HCT116 (cell line): ENCODE data around the gene LTV1. TPM values are rescaled to one million over a fixed set of nuclear protein-coding genes. Genes with fewer than 3 reads are reported as not detected.

Experiments
- ATAC-seq: fragments of 200-7000 bp; cut with Tn5 transposase; 2 replicates; pipeline ENCODE4 v1.9.1; 2020; ENCODE audit warnings: mild to moderate bottlenecking, moderate library complexity
- BruUV-seq: library from RNA; stranded (reverse); fragments of 400-500 nt; replicated peaks from 2 replicates; lab custom pipeline; 2021; lab: Mats Ljungman, UMichigan
- CTCF ChIA-PET: fragments of 300-600 bp; sonication (Branson Sonifier 250); formaldehyde crosslinking; loops from one replicate; lab custom pipeline; 2021; ENCODE audit warnings: antibody characterized with exemption; lab: Charles Lee
- POLR2A ChIA-PET: fragments of 300-600, 350-600 bp; sonication (Branson Sonifier 250); formaldehyde crosslinking; loops from one replicate; lab custom pipeline; 2021; ENCODE audit warnings: antibody characterized with exemption; lab: Charles Lee
- RAD21 ChIA-PET, 2 experiments: fragments of 300-600 bp; sonication (Branson Sonifier 250); formaldehyde crosslinking; loops; one replicate each; lab custom pipeline; 2023; ENCODE audit warnings: low total read pairs in 2 of 2; ENCODE audit not compliant: uncharacterized antibody in 2 of 2, unreplicated experiment in 2 of 2, low non-redundant PET in 1 of 2; lab: Charles Lee
- DNase-seq: peaks from one replicate; pipeline ENCODE4 v3.0.0-alpha.2; 2010; ENCODE audit warnings: low read depth, low spot score
- H2AFZ ChIP-seq: fragments of 200-600 bp; shearing (Covaris generic), sonication (generic); 2 replicates; pipeline ENCODE4 v1.6.1; 2017; ENCODE audit warnings: low read depth, mixed run types, mixed read lengths, antibody characterized with exemption, low read length; ENCODE audit not compliant: poor library complexity, severe bottlenecking
- H3K27ac ChIP-seq: 2 replicates; pipeline ENCODE4 v1.5.1; 2012; ENCODE audit warnings: low read depth, low read length
- H3K27me3 ChIP-seq: fragments of 200-600 bp; sonication (generic); 2 replicates; pipeline ENCODE4 v1.6.1; 2016; ENCODE audit warnings: mixed run types, low read length, mixed read lengths; ENCODE audit not compliant: insufficient read depth
- H3K36me3 ChIP-seq, 2 experiments: fragments of 200-500 bp in 1 of 2; fragments of 200-600 bp in 1 of 2; sonication (Bioruptor generic) in 1 of 2; sonication (generic) in 1 of 2; 2 replicates each; pipeline versions ENCODE4 v1.5.1 to v1.6.1; 2014 to 2016; ENCODE audit warnings: low read length in 2 of 2, inconsistent platforms in 1 of 2, mixed read lengths in 1 of 2, mixed run types in 1 of 2; ENCODE audit not compliant: insufficient read depth in 2 of 2, control insufficient read depth in 1 of 2
- H3K4me1 ChIP-seq, 2 experiments: fragments of 200-600 bp in 1 of 2; sonication (generic) in 1 of 2; 2 replicates each; pipeline versions ENCODE4 v1.5.1 to v1.6.1; 2012 to 2017; ENCODE audit warnings: low read length in 2 of 2, inconsistent platforms in 1 of 2, mild to moderate bottlenecking in 1 of 2, mixed read lengths in 1 of 2, mixed run types in 1 of 2, moderate library complexity in 1 of 2; ENCODE audit not compliant: insufficient read depth in 2 of 2, control insufficient read depth in 1 of 2
- H3K4me2 ChIP-seq: fragments of 200-600 bp; sonication (generic); 2 replicates; pipeline ENCODE4 v1.6.1; 2017; ENCODE audit warnings: mixed run types, low read length, mixed read lengths
- H3K4me3 ChIP-seq, 2 experiments: fragments of 200-600 bp in 1 of 2; sonication (generic) in 1 of 2; replicated peaks in 1 of 2; 2 replicates each; pipeline ENCODE4 v1.5.1; 2011 to 2016; ENCODE audit warnings: low read length in 2 of 2, control low read depth in 1 of 2, low read depth in 1 of 2, mild to moderate bottlenecking in 1 of 2, mixed read lengths in 1 of 2, mixed run types in 1 of 2
- H3K79me2 ChIP-seq: fragments of 200-600 bp; sonication (generic); 2 replicates; pipeline ENCODE4 v1.6.1; 2017; ENCODE audit warnings: mild to moderate bottlenecking, mixed run types, low read length, moderate library complexity, mixed read lengths; ENCODE audit not compliant: insufficient read depth
- H3K9ac ChIP-seq: fragments of 200-600 bp; sonication (generic); 2 replicates; pipeline ENCODE4 v1.6.1; 2016; ENCODE audit warnings: low read length, mixed read lengths
- H3K9me2 ChIP-seq: fragments of 200-600 bp; sonication (generic), shearing (Covaris generic); 2 replicates; pipeline ENCODE4 v1.6.1; 2017; ENCODE audit warnings: mixed run types, mild to moderate bottlenecking, moderate library complexity; ENCODE audit not compliant: insufficient read depth
- H3K9me3 ChIP-seq, 2 experiments: fragments of 200-500 bp in 1 of 2; fragments of 200-600 bp in 1 of 2; sonication (Bioruptor generic) in 1 of 2; sonication (generic) in 1 of 2; 2 replicates each; pipeline ENCODE4 v1.6.1; 2014 to 2017; ENCODE audit warnings: low read length in 2 of 2, mixed read lengths in 2 of 2, inconsistent platforms in 1 of 2, low read depth in 1 of 2, mild to moderate bottlenecking in 1 of 2, mixed run types in 1 of 2, moderate library complexity in 1 of 2; ENCODE audit not compliant: control insufficient read depth in 1 of 2, insufficient read depth in 1 of 2
- H4K20me1 ChIP-seq: fragments of 200-600 bp; sonication (generic), shearing (Covaris generic); 2 replicates; pipeline ENCODE4 v1.6.1; 2017; ENCODE audit warnings: mixed run types, mild to moderate bottlenecking, moderate library complexity; ENCODE audit not compliant: insufficient read depth
- ATF3 ChIP-seq: IDR thresholded peaks from 2 replicates; pipeline ENCODE4 v1.6.1; 2012
- CEBPB ChIP-seq: IDR thresholded peaks from 2 replicates; pipeline ENCODE4 v1.6.1; 2012; ENCODE audit warnings: low read depth
- CTCF ChIP-seq, 3 experiments: fragments of 200-600 bp in 1 of 3; sonication (generic) in 1 of 3; IDR thresholded peaks in 2 of 3; conservative IDR thresholded peaks in 1 of 3; 2 replicates each; pipeline ENCODE4 v1.5.1; 2012 to 2017; ENCODE audit warnings: low read depth in 2 of 3, low read length in 2 of 3, antibody characterized with exemption in 1 of 3, borderline replicate concordance in 1 of 3, control low read depth in 1 of 3, mild to moderate bottlenecking in 1 of 3, mixed read lengths in 1 of 3, mixed run types in 1 of 3, moderate library complexity in 1 of 3; ENCODE audit not compliant: insufficient read depth in 1 of 3
- EGR1 ChIP-seq: IDR thresholded peaks from 2 replicates; pipeline ENCODE4 v1.6.1; 2012; ENCODE audit warnings: low read depth
- EZH2phosphoT487 ChIP-seq: fragments of 200-600 bp; IDR thresholded peaks from 2 replicates; pipeline ENCODE4 v1.6.1; 2018; ENCODE audit warnings: antibody characterized with exemption, borderline replicate concordance
- POLR2A ChIP-seq: IDR thresholded peaks from 2 replicates; pipeline ENCODE4 v1.7.0; 2011; ENCODE audit warnings: borderline replicate concordance; ENCODE audit not compliant: insufficient read depth, insufficient read length; ENCODE audit errors: extremely low read depth
- POLR2AphosphoS5 ChIP-seq: IDR thresholded peaks from 2 replicates; pipeline ENCODE4 v1.6.1; 2011; ENCODE audit warnings: mild to moderate bottlenecking, low read depth, low read length, moderate library complexity
- SP1 ChIP-seq: IDR thresholded peaks from 2 replicates; pipeline ENCODE4 v1.6.1; 2012; ENCODE audit warnings: low read depth
- SRF ChIP-seq: IDR thresholded peaks from 2 replicates; pipeline ENCODE4 v1.6.1; 2012; ENCODE audit warnings: low read depth
- ZNF274 ChIP-seq: fragments of 200-500 bp; sonication (Bioruptor generic); IDR thresholded peaks from 2 replicates; pipeline ENCODE4 v1.6.1; 2014; ENCODE audit warnings: mild to moderate bottlenecking, low read depth, low read length, inconsistent platforms
- intact Hi-C: fragments of 100-400 bp; cut with micrococcal nuclease; formaldehyde crosslinking; loops from 2 replicates; pipeline ENCODE4 v1.10.0; 2022
- total RNA-seq: library from RNA; stranded (reverse); gene quantifications from one replicate; pipeline ENCODE4 v1.2.1, GENCODE V29; 2021; ENCODE audit not compliant: unreplicated experiment
- TF ChIP-seq, protein P1 (sequence below): IDR thresholded peaks from 2 replicates; pipeline ENCODE4 v1.6.1; 2011; ENCODE audit warnings: mild to moderate bottlenecking, low read length, moderate library complexity; ENCODE audit not compliant: insufficient replicate concordance; ENCODE audit errors: extremely low read depth
- TF ChIP-seq, protein P2 (sequence below): IDR thresholded peaks from 2 replicates; pipeline ENCODE4 v1.6.1; 2012

The LTV1 gene
- total RNA-seq, 1 experiment from 2014 or later = 40.3 TPM

GRCh38 chr6:143878272-143878760, 35.2 kb downstream of the LTV1 start:
- no peak overlapping the region for H3K9ac ChIP-seq

DNA sequence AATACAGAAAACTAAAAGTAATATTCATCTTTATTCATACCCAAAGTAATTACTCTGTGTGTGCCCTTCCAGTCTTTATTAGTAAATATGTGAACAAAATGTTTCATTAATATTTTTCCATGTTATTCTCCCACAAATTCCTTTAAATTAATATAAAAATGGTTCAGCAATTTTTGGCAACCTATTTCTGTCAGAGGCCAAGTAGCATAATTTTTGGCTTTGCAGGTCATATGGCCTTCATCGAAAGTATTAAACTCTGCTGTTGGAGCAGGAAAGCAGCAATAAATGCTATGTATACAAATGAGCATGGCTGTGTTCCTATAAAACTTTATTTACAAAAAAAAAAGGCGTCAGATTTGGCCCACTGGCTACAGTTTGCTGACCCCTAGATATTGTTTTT, 37.3 kb downstream of the LTV1 start:
- ChIA-PET POLR2A (no interaction called here), RAD21 (no interaction called here), CTCF (no interaction called here)
- intact Hi-C loops = no loop called here
- H3K9me3 ChIP-seq = no peaks in the 10 kb centered on the region
- ATAC-seq (no peak), DNase-seq (no peak)
- H3K9me2 ChIP-seq = no peaks in the 10 kb centered on the region
- no peak overlapping the region for H3K4me3 ChIP-seq
- no TSS peak for BruUV-seq
- H3K4me1 ChIP-seq = no peaks in the 10 kb centered on the region
- no peaks in the 10 kb centered on the region for H3K36me3 ChIP-seq
- H2AFZ ChIP-seq = no peak overlapping the region
- H3K9ac ChIP-seq = no peak overlapping the region
- H3K27me3 ChIP-seq = no peaks in the 10 kb centered on the region
- H3K79me2 ChIP-seq = no peaks in the 10 kb centered on the region
- H3K4me2 ChIP-seq = no peak overlapping the region
- H3K27ac ChIP-seq = no peak overlapping the region
- no peaks in the 10 kb centered on the region for H4K20me1 ChIP-seq
- TF ChIP-seq SP1 (no peak), SRF (no peak), CTCF (IDR thresholded peaks at IDR 0.05 in 2 of 3, conservative IDR thresholded peaks at IDR 0.05 in 1 of 3; ENCODE audit: borderline replicate concordance in 1 of 3, insufficient read depth in 1 of 3, low read depth in 2 of 3, low read length in 2 of 3) (no peak), ATF3 (no peak), POLR2AphosphoS5 (no peak), ZNF274 (no peak)

More at GRCh38 chr6:143878272-143878760, 35.2 kb downstream of the LTV1 start:
- no peak overlapping the region for H3K4me3 ChIP-seq
- no peaks in the 10 kb centered on the region for H3K4me1 ChIP-seq
- POLR2A ChIA-PET = no interaction called here
- intact Hi-C loops = no loop called here
- CTCF ChIA-PET = no interaction called here
- no TSS peak for BruUV-seq
- TF ChIP-seq SRF (no peak), EZH2phosphoT487 (no peak), EGR1 (no peak), ZNF274 (no peak), CEBPB (no peak), POLR2A (no peak)
- TF ChIP-seq, protein P1, sequence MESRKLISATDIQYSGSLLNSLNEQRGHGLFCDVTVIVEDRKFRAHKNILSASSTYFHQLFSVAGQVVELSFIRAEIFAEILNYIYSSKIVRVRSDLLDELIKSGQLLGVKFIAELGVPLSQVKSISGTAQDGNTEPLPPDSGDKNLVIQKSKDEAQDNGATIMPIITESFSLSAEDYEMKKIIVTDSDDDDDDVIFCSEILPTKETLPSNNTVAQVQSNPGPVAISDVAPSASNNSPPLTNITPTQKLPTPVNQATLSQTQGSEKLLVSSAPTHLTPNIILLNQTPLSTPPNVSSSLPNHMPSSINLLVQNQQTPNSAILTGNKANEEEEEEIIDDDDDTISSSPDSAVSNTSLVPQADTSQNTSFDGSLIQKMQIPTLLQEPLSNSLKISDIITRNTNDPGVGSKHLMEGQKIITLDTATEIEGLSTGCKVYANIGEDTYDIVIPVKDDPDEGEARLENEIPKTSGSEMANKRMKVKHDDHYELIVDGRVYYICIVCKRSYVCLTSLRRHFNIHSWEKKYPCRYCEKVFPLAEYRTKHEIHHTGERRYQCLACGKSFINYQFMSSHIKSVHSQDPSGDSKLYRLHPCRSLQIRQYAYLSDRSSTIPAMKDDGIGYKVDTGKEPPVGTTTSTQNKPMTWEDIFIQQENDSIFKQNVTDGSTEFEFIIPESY = no peak
- TF ChIP-seq, protein P2, sequence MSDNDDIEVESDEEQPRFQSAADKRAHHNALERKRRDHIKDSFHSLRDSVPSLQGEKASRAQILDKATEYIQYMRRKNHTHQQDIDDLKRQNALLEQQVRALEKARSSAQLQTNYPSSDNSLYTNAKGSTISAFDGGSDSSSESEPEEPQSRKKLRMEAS = no peak
- no peak overlapping the region for H3K27ac ChIP-seq
- no peaks in the 10 kb centered on the region for H3K9me2 ChIP-seq
- no peak for DNase-seq
- no peak overlapping the region for H2AFZ ChIP-seq
- RAD21 ChIA-PET = no interaction called here
- no peak overlapping the region for H3K4me2 ChIP-seq
- no peaks in the 10 kb centered on the region for H3K9me3 ChIP-seq
- H3K27me3 ChIP-seq = no peaks in the 10 kb centered on the region
- no peak for ATAC-seq
- H3K79me2 ChIP-seq = no peaks in the 10 kb centered on the region
- H4K20me1 ChIP-seq = no peaks in the 10 kb centered on the region
- H3K36me3 ChIP-seq = no peaks in the 10 kb centered on the region
